ENCODE results near the gene COL18A1.

DNA sequence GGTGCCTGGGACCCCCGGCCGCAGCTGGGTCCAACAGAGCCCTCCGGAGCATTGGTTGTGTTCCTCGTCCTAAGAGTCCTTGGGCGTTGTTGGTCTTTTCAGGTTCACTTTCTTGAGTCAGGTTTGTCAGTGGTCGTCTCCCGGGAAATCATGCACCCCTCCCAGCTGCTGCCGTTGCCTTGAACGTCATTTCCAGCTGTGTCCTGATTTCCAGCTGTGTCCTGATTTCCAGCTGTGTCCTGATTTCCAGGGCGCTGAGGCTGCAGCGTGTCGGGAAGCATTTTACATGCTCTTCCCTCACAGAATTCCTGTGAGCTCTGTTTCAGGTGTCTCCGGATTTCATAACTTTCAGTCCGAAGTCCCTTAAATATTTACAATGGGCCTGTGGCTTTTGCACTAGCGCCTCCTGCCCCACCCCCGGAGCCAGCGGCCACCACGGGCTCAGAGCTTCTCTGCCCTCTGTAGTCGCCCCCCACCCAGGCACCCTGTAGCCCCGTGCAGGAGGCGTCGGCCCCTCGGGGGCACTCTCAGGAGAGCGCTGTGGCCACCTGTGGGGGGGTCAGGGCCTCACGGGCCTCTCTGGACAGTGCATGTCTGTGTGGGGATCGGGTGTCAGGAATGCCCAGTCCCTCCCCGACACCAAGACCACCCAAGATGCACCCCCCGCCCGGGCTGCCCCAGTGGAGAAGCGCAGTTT, 66.7 kb downstream of the COL18A1 start:
- TF ChIP-seq EZH2phosphoT487 (IDR thresholded peaks at IDR 0.05; ENCODE audit: low read depth, severe bottlenecking, unreplicated experiment) (no peak), CTCF (IDR thresholded peaks at IDR 0.05; ENCODE audit: poor library complexity) (no peak), EZH2 (IDR thresholded peaks at IDR 0.05; ENCODE audit: borderline replicate concordance) (no peak)

Data from hepatocyte (in vitro differentiated cells).